HT1080 (cell line): ENCODE results near the gene GNPTG. TPM values are rescaled to one million over a fixed set of nuclear protein-coding genes. Genes with fewer than 3 reads are reported as not detected.
A peak's percentile ranks its signal among the peaks of the same experiment; 100 is the strongest.

ENCODE experiments used
- DNase-seq: peaks from one replicate; pipeline ENCODE4 v3.0.0-alpha.2; 2015; ENCODE audit warnings: low read depth
- total RNA-seq: library from RNA; depleted of rRNA; stranded (reverse); fragments of >200 nt; shearing (Covaris generic); gene quantifications from 2 replicates; pipeline ENCODE4 v1.2.3, GENCODE V29; 2014

Gene GNPTG
- total RNA-seq, 1 experiment from 2014 or later = 38.2 TPM

- DNase-seq = no peak
Measured at GRCh38 chr16:1333854-1334700, 17.7 kb upstream of the GNPTG start.

- no peak for DNase-seq
Measured at GRCh38 chr16:1334739-1335138, 17.0 kb upstream of the GNPTG start.

- no peak for DNase-seq
Measured at GRCh38 chr16:1335211-1335971, 16.3 kb upstream of the GNPTG start.

GRCh38 chr16:1335996-1336395, 15.7 kb upstream of the GNPTG start:
- DNase-seq = no peak

DNA sequence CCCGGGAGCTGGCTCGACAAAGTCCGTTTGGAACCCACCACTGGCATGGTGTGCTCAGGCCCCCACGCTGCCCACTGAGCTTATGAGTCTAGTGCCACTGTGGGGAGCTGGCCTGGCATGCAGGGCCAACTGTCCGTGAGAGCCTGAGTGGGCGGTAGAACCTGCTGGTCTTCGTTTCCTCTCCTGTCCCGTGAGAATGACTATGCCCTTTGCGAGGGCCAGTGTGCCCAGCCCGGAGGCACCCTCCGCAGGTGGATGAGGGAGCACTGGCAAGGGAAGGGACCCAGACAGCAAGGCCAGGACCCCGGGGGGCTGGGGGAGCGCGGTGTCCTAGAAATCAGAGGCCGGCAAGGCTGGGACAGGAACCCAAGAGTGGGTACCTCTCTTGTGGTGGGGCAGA, 15.1 kb upstream of the GNPTG start:
- no peak for DNase-seq

DNA sequence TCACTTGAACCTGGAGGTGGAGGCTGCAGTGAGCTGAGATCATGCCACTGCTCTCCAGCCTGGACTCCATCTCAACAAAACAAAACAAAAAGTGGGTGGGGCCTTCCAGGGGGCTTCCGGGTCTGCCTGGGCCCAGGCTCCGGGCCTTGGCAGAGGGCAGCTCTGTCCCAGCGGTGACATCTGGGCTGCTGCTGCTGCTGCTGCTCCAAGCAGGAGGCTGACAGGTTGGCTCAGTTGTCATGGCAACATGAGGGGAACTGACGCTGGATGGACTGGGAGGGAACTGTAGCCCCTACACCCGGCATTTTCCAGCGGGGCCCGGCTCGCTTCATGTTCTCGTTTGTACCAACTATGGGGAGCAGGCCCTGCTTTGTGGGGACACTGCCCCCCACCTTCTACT, 14.2 kb upstream of the GNPTG start:
- no peak for DNase-seq

DNA sequence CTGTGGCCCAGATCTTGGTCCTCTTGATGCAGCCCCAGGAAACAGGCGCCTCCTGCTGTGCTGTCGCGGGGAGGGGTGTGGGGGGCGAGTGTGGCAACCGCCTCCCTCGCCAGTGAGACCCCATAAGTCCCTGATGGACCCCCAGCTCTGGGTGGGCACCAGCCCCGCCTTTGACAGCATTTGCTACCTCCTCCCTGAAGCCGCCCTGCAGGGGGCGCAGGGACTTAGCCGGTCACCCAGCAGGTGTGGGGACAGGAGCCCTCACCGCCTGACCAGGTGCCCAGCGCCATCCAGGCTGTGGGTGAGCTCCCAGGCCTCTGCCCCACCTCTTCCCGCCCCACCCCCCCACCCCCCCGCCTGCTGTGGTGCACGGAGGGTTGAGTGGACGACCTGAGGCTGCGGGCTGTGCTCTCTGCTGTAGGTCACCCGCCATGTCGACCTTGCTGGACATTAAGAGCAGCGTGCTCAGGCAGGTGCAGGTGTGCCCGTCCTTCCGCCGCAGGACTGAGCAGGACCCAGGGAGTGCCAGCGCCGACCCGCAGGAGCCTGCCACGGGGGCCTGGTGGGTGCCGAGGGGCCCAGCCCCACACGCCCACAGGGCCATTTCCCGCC, 13.5 kb upstream of the GNPTG start:
- no peak for DNase-seq

DNA sequence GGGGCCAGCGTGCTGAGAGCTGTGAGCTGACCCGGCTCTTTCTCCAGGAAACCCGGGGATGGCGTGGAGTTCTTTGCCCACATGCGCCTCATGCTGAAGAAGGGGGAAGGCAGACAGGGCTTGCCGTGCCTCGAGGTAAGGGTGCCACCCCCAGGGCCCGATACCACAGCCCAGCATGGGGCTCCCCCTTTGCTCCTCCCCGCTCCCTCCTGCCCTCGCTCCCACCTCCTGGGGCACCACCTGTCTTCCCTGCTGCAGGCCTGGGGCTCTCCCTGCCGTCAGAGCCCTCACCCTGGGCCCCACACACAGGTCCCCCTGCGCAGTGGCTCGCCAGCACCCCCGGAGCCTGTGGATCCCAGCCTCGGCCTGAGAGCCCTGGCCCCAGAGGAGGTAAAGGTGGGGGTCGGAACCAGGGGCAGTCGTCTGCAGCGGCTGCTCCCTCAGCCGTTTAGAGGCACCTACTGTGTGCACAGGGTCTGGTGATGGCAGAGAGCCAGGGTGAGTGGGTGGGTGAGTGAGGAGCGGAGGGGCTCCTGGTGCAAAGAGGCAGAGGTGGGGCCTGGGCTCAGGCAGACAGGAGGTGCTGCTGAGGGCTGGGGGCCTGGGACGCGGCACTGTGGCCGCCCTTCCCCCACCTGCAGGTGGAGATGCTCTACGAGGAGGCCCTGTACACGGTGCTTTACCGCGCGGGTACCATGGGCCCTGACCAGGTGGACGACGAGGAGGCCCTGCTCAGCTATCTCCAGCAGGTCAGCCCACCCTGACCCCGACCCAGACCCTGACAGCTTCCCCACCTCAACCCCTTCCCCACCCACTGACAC, 12.7 kb upstream of the GNPTG start:
- DNase-seq = no peak

GRCh38 chr16:1340730-1341494, 10.8 kb upstream of the GNPTG start:
- no peak for DNase-seq

GRCh38 chr16:1341495-1342420, 10.0 kb upstream of the GNPTG start:
- DNase-seq = no peak

- DNase-seq = peak; percentile 75
Measured at GRCh38 chr16:1342526-1343427, 9.0 kb upstream of the GNPTG start.

DNA sequence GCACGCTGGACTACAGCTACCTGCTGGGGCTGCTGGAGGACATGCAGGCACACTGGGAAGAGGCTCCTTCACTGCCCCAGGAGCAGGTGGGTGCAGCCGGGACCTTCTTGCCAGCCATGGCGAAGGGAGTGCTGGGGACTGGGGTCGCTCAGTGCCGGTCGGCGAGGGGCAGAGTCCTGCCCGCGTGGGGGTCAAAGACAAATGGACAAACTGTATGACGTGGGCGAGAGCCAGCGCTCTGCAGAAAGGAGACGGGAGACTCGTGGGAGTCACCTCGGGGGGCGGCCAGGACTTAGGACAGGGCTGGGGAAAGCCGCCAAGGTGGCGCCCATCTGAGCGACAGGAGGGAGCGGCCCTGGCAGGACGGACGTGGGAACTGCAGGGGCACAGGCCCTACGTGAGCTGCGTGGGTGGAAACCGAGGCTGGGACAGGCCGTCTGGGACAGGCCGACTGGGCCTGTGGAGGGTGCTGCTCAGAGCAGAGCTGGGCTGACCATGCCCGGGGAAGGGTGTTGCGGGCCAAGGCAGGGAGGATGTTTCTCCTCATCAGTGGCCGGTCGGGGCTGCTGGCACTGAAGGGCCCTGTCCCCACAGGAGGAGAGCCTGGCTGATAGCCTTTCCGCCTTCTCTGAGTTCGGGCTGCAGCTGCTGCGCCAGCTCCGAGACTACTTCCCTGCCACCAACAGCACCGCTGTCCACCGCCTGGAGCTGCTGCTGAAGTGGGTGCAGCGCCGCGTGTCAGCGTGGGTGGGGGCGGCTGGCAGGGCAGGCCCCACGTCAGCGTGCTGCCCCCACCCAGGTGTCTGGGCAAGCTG, 8.1 kb upstream of the GNPTG start:
- DNase-seq = no peak

- no peak for DNase-seq
Measured at GRCh38 chr16:1344499-1344898, 7.2 kb upstream of the GNPTG start.

- peak; percentile 42 for DNase-seq
Measured at GRCh38 chr16:1345087-1345486, 6.6 kb upstream of the GNPTG start.

GRCh38 chr16:1345651-1346421, 5.9 kb upstream of the GNPTG start:
- no peak for DNase-seq

- DNase-seq = no peak
Measured at GRCh38 chr16:1346422-1347285, 5.1 kb upstream of the GNPTG start.
